ENCODE data around the gene OR2H1. TPM values are rescaled to one million over a fixed set of nuclear protein-coding genes. Genes with fewer than 3 reads are reported as not detected.
"Not testable (repeated sequence)": the region's sequence is repeated elsewhere in the genome, so short reads cannot be mapped to it uniquely, and the experiment has no call there.

The OR2H1 gene
- total and polyA plus RNA-seq, 2 donors (not counting 1 experiment from before 2014, with no cell fraction given), result not detected

- no peak within 1 kb of the TSS for H3K4me3 ChIP-seq (ENCODE audit: control extremely low read depth in 1 of 5, extremely low read depth in 1 of 5, insufficient read depth in 1 of 5, low read depth in 2 of 5, low read length in 4 of 5)
These were observed 17.9 kb upstream of the OR2H1 start, which contains the start of gene OR10C1 for GRCh38 chr6:29439006-29439405. Gene OR10C1, plus strand, starts transcription at chr6:29439306. Its CDS starts 710 bp downstream, at chr6:29440016.

DNA sequence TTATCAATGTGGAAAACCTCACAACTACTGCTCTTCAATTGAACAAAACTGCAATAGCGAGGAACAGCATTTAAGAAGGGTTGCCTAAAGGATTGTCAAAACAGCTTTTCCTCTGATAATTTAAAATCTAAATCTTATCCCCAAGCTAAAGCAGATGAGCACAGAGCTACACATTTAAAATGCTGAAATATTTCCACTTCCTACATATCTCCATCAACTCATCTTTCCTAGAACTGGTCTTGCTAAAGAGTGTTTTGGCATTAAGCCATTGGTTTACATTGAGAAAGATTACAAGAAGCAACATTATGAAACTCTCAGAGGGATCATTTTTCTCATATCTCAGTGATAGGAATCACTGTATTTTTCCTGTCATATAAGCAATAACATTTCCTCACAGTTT, 14.2 kb upstream of the OR2H1 start:
- ChIA-PET CTCF (no interaction called here), POLR2A (no interaction called here)
- Mint-ChIP-seq H3K4me1 (no peaks in the 10 kb centered on the region), H3K27me3 (peaks cover 49% of the 10 kb centered on the region), H3K27ac (no peak overlapping the region), H3K4me3 (no peak overlapping the region), H3K9me3 (ENCODE audit: insufficient read depth) (peaks cover 3% of the 10 kb centered on the region)
- no peak for DNase-seq
- H2AFZ ChIP-seq (ENCODE audit: insufficient read depth, low read depth, low read length, poor library complexity, severe bottlenecking), result no peak overlapping the region
- intact Hi-C loops (cut with micrococcal nuclease), result no loop called here
- H3K4me3 ChIP-seq (ENCODE audit: control extremely low read depth in 1 of 5, extremely low read depth in 1 of 5, insufficient read depth in 1 of 5, low read depth in 2 of 5, low read length in 4 of 5), result no peak overlapping the region
- no peak overlapping the region for H3K4me2 ChIP-seq (replicated peaks; ENCODE audit: low read depth, low read length, poor library complexity, severe bottlenecking)
- no peaks in the 10 kb centered on the region for H3K4me1 ChIP-seq (ENCODE audit: control insufficient read depth in 2 of 2, insufficient read depth in 2 of 2, low read length in 2 of 2)
- peaks cover 0 to 9% (median 7%) of the 10 kb centered on the region in 4 experiments for H3K27me3 ChIP-seq (replicated peaks in 1 of 4; ENCODE audit: control extremely low read depth in 1 of 4, control insufficient read depth in 3 of 4, insufficient read depth in 4 of 4, low read length in 3 of 4)
- no peaks in the 10 kb centered on the region for H3K79me2 ChIP-seq (ENCODE audit: control insufficient read depth, insufficient read depth, low read length)
- H3K36me3 ChIP-seq (replicated peaks in 1 of 2; ENCODE audit: control extremely low read depth in 1 of 2, control insufficient read depth in 1 of 2, extremely low read depth in 1 of 2, insufficient read depth in 2 of 2, low read length in 1 of 2), result no peaks in the 10 kb centered on the region
- no peaks in the 10 kb centered on the region for H4K20me1 ChIP-seq (ENCODE audit: control insufficient read depth, insufficient read depth, low read length, poor library complexity, severe bottlenecking)
- no peak overlapping the region for H3K9ac ChIP-seq (ENCODE audit: low read length)
- ATAC-seq (ENCODE audit: low read depth), result no peak
- H3K27ac ChIP-seq (ENCODE audit: low read length in 2 of 2), result no peak overlapping the region
- TF ChIP-seq EZH2 (IDR thresholded peaks at IDR 0.05; ENCODE audit: borderline replicate concordance, insufficient read depth, low read depth, low read length, poor library complexity, severe bottlenecking), result no peak
- TF ChIP-seq CTCF (IDR thresholded peaks at IDR 0.05), result no peak
- H3K9me3 ChIP-seq (ENCODE audit: control extremely low read depth in 1 of 3, control insufficient read depth in 2 of 3, insufficient read depth in 1 of 3, low read length in 2 of 3), result no peaks in the 10 kb centered on the region
- WGBS (ENCODE audit: insufficient coverage), result 100% methylated on average over 1 of the region's 1 CpG

More at GRCh38 chr6:29439006-29439405, 17.9 kb upstream of the OR2H1 start, which contains the start of gene OR10C1:
- no peak within 1 kb of the TSS for H3K27ac ChIP-seq (ENCODE audit: low read length in 2 of 2)
- H3K9ac ChIP-seq (ENCODE audit: low read length), result no peak within 1 kb of the TSS
- peaks cover 0 to 3% (median 0%) of the 10 kb centered on the region in 3 donors for H3K9me3 ChIP-seq (ENCODE audit: control extremely low read depth in 1 of 3, control insufficient read depth in 2 of 3, insufficient read depth in 1 of 3, low read length in 2 of 3)
- Mint-ChIP-seq H3K27ac (no peak within 1 kb of the TSS), H3K4me3 (no peak within 1 kb of the TSS), H3K27me3 (peaks cover 47% of the 10 kb centered on the region), H3K9me3 (ENCODE audit: insufficient read depth) (no peaks in the 10 kb centered on the region), H3K4me1 (no peaks in the 10 kb centered on the region)
- no peak for DNase-seq
- intact Hi-C loops (cut with micrococcal nuclease), result no loop called here
- ChIA-PET CTCF (no interaction called here), POLR2A (no interaction called here)
- no peaks in the 10 kb centered on the region for H4K20me1 ChIP-seq (ENCODE audit: control insufficient read depth, insufficient read depth, low read length, poor library complexity, severe bottlenecking)
- no peak for TF ChIP-seq CTCF (IDR thresholded peaks at IDR 0.05)
- no peak within 1 kb of the TSS for H3K4me2 ChIP-seq (replicated peaks; ENCODE audit: low read depth, low read length, poor library complexity, severe bottlenecking)
- no peak for ATAC-seq (ENCODE audit: low read depth)
- peaks cover 0 to 4% (median 1%) of the 10 kb centered on the region in 4 experiments for H3K27me3 ChIP-seq (replicated peaks in 1 of 4; ENCODE audit: control extremely low read depth in 1 of 4, control insufficient read depth in 3 of 4, insufficient read depth in 4 of 4, low read length in 3 of 4)
- H3K4me1 ChIP-seq (ENCODE audit: control insufficient read depth in 2 of 2, insufficient read depth in 2 of 2, low read length in 2 of 2), result no peaks in the 10 kb centered on the region
- no peaks in the 10 kb centered on the region for H3K79me2 ChIP-seq (ENCODE audit: control insufficient read depth, insufficient read depth, low read length)
- H2AFZ ChIP-seq (ENCODE audit: insufficient read depth, low read depth, low read length, poor library complexity, severe bottlenecking), result no peak within 1 kb of the TSS
- no peaks in the 10 kb centered on the region for H3K36me3 ChIP-seq (replicated peaks in 1 of 2; ENCODE audit: control extremely low read depth in 1 of 2, control insufficient read depth in 1 of 2, extremely low read depth in 1 of 2, insufficient read depth in 2 of 2, low read length in 1 of 2)

DNA sequence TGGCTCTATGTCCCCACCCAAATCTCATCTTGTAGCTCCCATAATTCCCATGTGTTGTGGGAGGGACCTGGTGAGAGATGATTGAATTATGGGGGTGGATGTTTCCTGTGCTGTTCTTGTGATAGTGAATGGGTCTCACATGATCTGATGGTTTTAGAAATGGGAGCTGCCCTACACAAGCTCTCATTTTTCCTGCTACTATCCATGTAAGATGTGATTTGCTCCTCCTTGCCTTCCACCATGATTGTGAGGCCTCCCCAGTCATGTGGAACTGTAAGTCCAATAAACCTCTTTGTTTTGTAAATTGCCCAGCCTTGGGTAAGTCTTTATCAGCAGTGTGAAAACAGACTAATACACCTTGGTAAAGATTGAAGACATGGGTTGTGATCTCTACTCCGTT, 12.9 kb upstream of the OR2H1 start:
- DNase-seq; H3K4me3 Mint-ChIP-seq; intact Hi-C loops (cut with micrococcal nuclease); H3K4me1 ChIP-seq (ENCODE audit: control insufficient read depth in 2 of 2, insufficient read depth in 2 of 2, low read length in 2 of 2); H3K36me3 ChIP-seq (replicated peaks in 1 of 2; ENCODE audit: control extremely low read depth in 1 of 2, control insufficient read depth in 1 of 2, extremely low read depth in 1 of 2, insufficient read depth in 2 of 2, low read length in 1 of 2); H3K4me2 ChIP-seq (replicated peaks; ENCODE audit: low read depth, low read length, poor library complexity, severe bottlenecking); POLR2A ChIA-PET; H3K9me3 Mint-ChIP-seq (ENCODE audit: insufficient read depth); H3K27me3 ChIP-seq (replicated peaks in 1 of 4; ENCODE audit: control extremely low read depth in 1 of 4, control insufficient read depth in 3 of 4, insufficient read depth in 4 of 4, low read length in 3 of 4); ATAC-seq (ENCODE audit: low read depth); H3K27ac ChIP-seq (ENCODE audit: low read length in 2 of 2); H3K79me2 ChIP-seq (ENCODE audit: control insufficient read depth, insufficient read depth, low read length); H3K9ac ChIP-seq (ENCODE audit: low read length); H3K9me3 ChIP-seq (ENCODE audit: control extremely low read depth in 1 of 3, control insufficient read depth in 2 of 3, insufficient read depth in 1 of 3, low read length in 2 of 3); H2AFZ ChIP-seq (ENCODE audit: insufficient read depth, low read depth, low read length, poor library complexity, severe bottlenecking); H3K4me3 ChIP-seq (ENCODE audit: control extremely low read depth in 1 of 5, extremely low read depth in 1 of 5, insufficient read depth in 1 of 5, low read depth in 2 of 5, low read length in 4 of 5); CTCF ChIA-PET; H4K20me1 ChIP-seq (ENCODE audit: control insufficient read depth, insufficient read depth, low read length, poor library complexity, severe bottlenecking); H3K27ac Mint-ChIP-seq; H3K4me1 Mint-ChIP-seq: not testable (repeated sequence)
- no CpG with 5 or more reads among the region's 1 CpG for WGBS (ENCODE audit: insufficient coverage)
- peaks cover 53% of the 10 kb centered on the region for H3K27me3 Mint-ChIP-seq

Data from B cell (primary cell).